HG02973 (cell line): ENCODE measurements around the gene GARS1.

Experiments
- ATAC-seq: cut with Tn5 transposase; IDR thresholded peaks from one replicate; pipeline ENCODE4 v1.9.1; 2021; ENCODE audit warnings: moderate library complexity; ENCODE audit not compliant: unreplicated experiment

Gene GARS1

GRCh38 chr7:30654296-30655090 is 59.8 kb downstream of the GARS1 start:
- no peak for ATAC-seq

- no peak for ATAC-seq
These were observed 60.7 kb downstream of the GARS1 start for GRCh38 chr7:30655096-30655970.

GRCh38 chr7:30656006-30656957 is 61.6 kb downstream of the GARS1 start:
- no peak for ATAC-seq

- ATAC-seq: no peak
These were observed 62.5 kb downstream of the GARS1 start for GRCh38 chr7:30657131-30657530.

- no peak for ATAC-seq
These were observed 63.9 kb downstream of the GARS1 start for GRCh38 chr7:30658479-30659074.

GRCh38 chr7:30659312-30659711 is 64.6 kb downstream of the GARS1 start:
- no peak for ATAC-seq

- ATAC-seq: no peak
These were observed 65.9 kb downstream of the GARS1 start for GRCh38 chr7:30660331-30661255.

GRCh38 chr7:30661926-30662325 is 67.2 kb downstream of the GARS1 start:
- ATAC-seq: no peak

GRCh38 chr7:30662431-30662939 is 67.8 kb downstream of the GARS1 start:
- ATAC-seq: no peak

- ATAC-seq: no peak
These were observed 68.7 kb downstream of the GARS1 start for GRCh38 chr7:30663414-30663813.

GRCh38 chr7:30664184-30664885 is 69.7 kb downstream of the GARS1 start:
- no peak for ATAC-seq

GRCh38 chr7:30665043-30665442 is 70.4 kb downstream of the GARS1 start:
- ATAC-seq: no peak

- ATAC-seq: no peak
These were observed 70.8 kb downstream of the GARS1 start for GRCh38 chr7:30665449-30665848.

- ATAC-seq: no peak
These were observed 72.5 kb downstream of the GARS1 start for GRCh38 chr7:30667172-30667571.

- no peak for ATAC-seq
These were observed 73.4 kb downstream of the GARS1 start for GRCh38 chr7:30668102-30668501.

GRCh38 chr7:30671793-30672465 is 77.3 kb downstream of the GARS1 start:
- ATAC-seq: no peak

GRCh38 chr7:30674420-30674819 is 79.7 kb downstream of the GARS1 start:
- ATAC-seq: no peak

GRCh38 chr7:30674876-30675275 is 80.2 kb downstream of the GARS1 start:
- ATAC-seq: no peak
